Fibroblast of upper back skin (primary cell): Measurements from ENCODE around the gene AKT2.
A peak's percentile ranks its signal among the peaks of the same experiment; 100 is the strongest.

ENCODE experiments used
- DNase-seq: peaks from one replicate; pipeline ENCODE4 v3.0.0-alpha.2; 2013

The AKT2 gene

GRCh38 chr19:40249201-40249600, 35.9 kb downstream of the AKT2 start:
- no peak for DNase-seq

GRCh38 chr19:40247735-40248262, 37.3 kb downstream of the AKT2 start:
- no peak for DNase-seq

GRCh38 chr19:40247178-40247577, 38.0 kb downstream of the AKT2 start:
- DNase-seq: no peak

GRCh38 chr19:40246292-40247073, 38.7 kb downstream of the AKT2 start:
- no peak for DNase-seq

GRCh38 chr19:40245506-40246128, 39.5 kb downstream of the AKT2 start:
- DNase-seq: no peak

- DNase-seq: peak; percentile 11
Measured at GRCh38 chr19:40244579-40245317, 40.4 kb downstream of the AKT2 start.

GRCh38 chr19:40243181-40243580, 42.0 kb downstream of the AKT2 start:
- no peak for DNase-seq

GRCh38 chr19:40242480-40242879, 42.7 kb downstream of the AKT2 start:
- no peak for DNase-seq

GRCh38 chr19:40241809-40242384, 43.2 kb downstream of the AKT2 start:
- no peak for DNase-seq

- no peak for DNase-seq
Measured at GRCh38 chr19:40241125-40241808, 43.9 kb downstream of the AKT2 start.

GRCh38 chr19:40240332-40240731, 44.8 kb downstream of the AKT2 start:
- DNase-seq: no peak

- no peak for DNase-seq
Measured at GRCh38 chr19:40239415-40240226, 45.5 kb downstream of the AKT2 start.

- DNase-seq: no peak
Measured at GRCh38 chr19:40238775-40239174, 46.4 kb downstream of the AKT2 start.

- no peak for DNase-seq
Measured at GRCh38 chr19:40237791-40238190, 47.4 kb downstream of the AKT2 start.

- no peak for DNase-seq
Measured at GRCh38 chr19:40236366-40236765, 48.8 kb downstream of the AKT2 start.

- no peak for DNase-seq
Measured at GRCh38 chr19:40236026-40236355, 49.2 kb downstream of the AKT2 start.

GRCh38 chr19:40235238-40236025, 49.7 kb downstream of the AKT2 start:
- DNase-seq: no peak

- no peak for DNase-seq
Measured at GRCh38 chr19:40234429-40235237, 50.5 kb downstream of the AKT2 start.

GRCh38 chr19:40233811-40234389, 51.2 kb downstream of the AKT2 start:
- no peak for DNase-seq
